Ovary (tissue), 3 donors: ENCODE results near the gene PYM1.

Source experiments
- EP300 ChIP-seq: sonication (generic); formaldehyde crosslinking; IDR thresholded peaks from one replicate; pipeline ENCODE4 v1.6.1; 2017; ENCODE audit warnings: antibody characterized with exemption
- POLR2A ChIP-seq: fragments of 450-650 bp; IDR thresholded peaks from one replicate; pipeline ENCODE4 v1.6.1; 2017; ENCODE audit warnings: antibody characterized with exemption, mild to moderate bottlenecking, moderate library complexity
- TF ChIP-seq, protein P1 (sequence below), 3 donors: fragments of 450-650 bp in 2 of 3; fragments of 200-600 bp in 1 of 3; IDR thresholded peaks; one replicate each; pipeline versions ENCODE4 v1.5.1 to v1.8.0; 2016 to 2022; ENCODE audit warnings: antibody characterized with exemption in 3 of 3, mild to moderate bottlenecking in 1 of 3
- donor health status: DM: no; HTN: no; CAD: no.

DNA sequence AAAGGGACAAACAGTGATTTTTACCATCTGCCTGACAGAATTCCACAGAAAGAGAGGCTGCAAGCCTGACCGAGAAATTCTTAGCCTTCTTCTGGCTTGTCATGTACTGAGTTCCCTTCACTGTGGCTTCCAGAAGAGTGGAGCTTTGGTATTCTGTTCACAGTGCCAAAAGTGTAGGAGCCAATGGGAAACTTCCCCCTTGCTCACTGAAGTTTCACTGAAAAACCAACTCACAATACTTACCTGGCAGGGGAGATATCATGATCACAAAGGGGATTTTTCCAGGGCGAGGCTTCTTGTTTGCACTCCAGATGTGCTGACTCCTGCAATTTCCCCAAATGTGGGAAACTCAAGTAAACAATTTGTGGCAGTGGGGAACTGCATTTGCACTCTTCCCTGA lies 53.3 kb downstream of the PYM1 start:
- TF ChIP-seq POLR2A (no peak), EP300 (no peak)
- TF ChIP-seq, protein P1, sequence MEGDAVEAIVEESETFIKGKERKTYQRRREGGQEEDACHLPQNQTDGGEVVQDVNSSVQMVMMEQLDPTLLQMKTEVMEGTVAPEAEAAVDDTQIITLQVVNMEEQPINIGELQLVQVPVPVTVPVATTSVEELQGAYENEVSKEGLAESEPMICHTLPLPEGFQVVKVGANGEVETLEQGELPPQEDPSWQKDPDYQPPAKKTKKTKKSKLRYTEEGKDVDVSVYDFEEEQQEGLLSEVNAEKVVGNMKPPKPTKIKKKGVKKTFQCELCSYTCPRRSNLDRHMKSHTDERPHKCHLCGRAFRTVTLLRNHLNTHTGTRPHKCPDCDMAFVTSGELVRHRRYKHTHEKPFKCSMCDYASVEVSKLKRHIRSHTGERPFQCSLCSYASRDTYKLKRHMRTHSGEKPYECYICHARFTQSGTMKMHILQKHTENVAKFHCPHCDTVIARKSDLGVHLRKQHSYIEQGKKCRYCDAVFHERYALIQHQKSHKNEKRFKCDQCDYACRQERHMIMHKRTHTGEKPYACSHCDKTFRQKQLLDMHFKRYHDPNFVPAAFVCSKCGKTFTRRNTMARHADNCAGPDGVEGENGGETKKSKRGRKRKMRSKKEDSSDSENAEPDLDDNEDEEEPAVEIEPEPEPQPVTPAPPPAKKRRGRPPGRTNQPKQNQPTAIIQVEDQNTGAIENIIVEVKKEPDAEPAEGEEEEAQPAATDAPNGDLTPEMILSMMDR (IDR thresholded peaks at IDR 0.05): no peak
